GM18498 (cell line): Measurements from ENCODE around the gene SPAG5.

Experiments
- ATAC-seq: cut with Tn5 transposase; IDR thresholded peaks from one replicate; pipeline ENCODE4 v1.9.1; 2021; ENCODE audit warnings: mild to moderate bottlenecking, moderate library complexity; ENCODE audit not compliant: unreplicated experiment

The SPAG5 gene

GRCh38 chr17:28545141-28545503 is 53.7 kb downstream of the SPAG5 start:
- no peak for ATAC-seq

GRCh38 chr17:28544402-28545140 is 54.3 kb downstream of the SPAG5 start:
- no peak for ATAC-seq

- no peak for ATAC-seq
Measured at GRCh38 chr17:28541439-28541838, 57.4 kb downstream of the SPAG5 start.

- no peak for ATAC-seq
Measured at GRCh38 chr17:28540231-28540630, 58.6 kb downstream of the SPAG5 start.

- no peak for ATAC-seq
Measured at GRCh38 chr17:28538296-28538895, 60.4 kb downstream of the SPAG5 start.

- ATAC-seq: no peak
Measured at GRCh38 chr17:28537219-28537610, 61.6 kb downstream of the SPAG5 start.

- no peak for ATAC-seq
Measured at GRCh38 chr17:28536532-28537218, 62.1 kb downstream of the SPAG5 start.

GRCh38 chr17:28534740-28535375 is 64.0 kb downstream of the SPAG5 start:
- no peak for ATAC-seq

- ATAC-seq: no peak
Measured at GRCh38 chr17:28533091-28533807, 65.6 kb downstream of the SPAG5 start.

GRCh38 chr17:28532050-28532960 is 66.5 kb downstream of the SPAG5 start:
- ATAC-seq: no peak

- ATAC-seq: no peak
Measured at GRCh38 chr17:28530926-28531325, 67.9 kb downstream of the SPAG5 start.

- ATAC-seq: no peak
Measured at GRCh38 chr17:28530250-28530649, 68.6 kb downstream of the SPAG5 start.

GRCh38 chr17:28529013-28529400 is 69.8 kb downstream of the SPAG5 start:
- no peak for ATAC-seq

- no peak for ATAC-seq
Measured at GRCh38 chr17:28528327-28529012, 70.4 kb downstream of the SPAG5 start.

GRCh38 chr17:28527859-28528258 is 71.0 kb downstream of the SPAG5 start:
- no peak for ATAC-seq
